Measurements from ENCODE around the gene SLC30A4.

- TF ChIP-seq KDM1A (IDR thresholded peaks at IDR 0.05; ENCODE audit: borderline replicate concordance, low read length) (no peak), JUND (IDR thresholded peaks at IDR 0.05; ENCODE audit: low read length) (no peak), CBX8 (IDR thresholded peaks at IDR 0.05; ENCODE audit: borderline replicate concordance, low read depth, low read length) (no peak), JUN (IDR thresholded peaks at IDR 0.05; ENCODE audit: low read depth, low read length) (no peak), GABPA (IDR thresholded peaks at IDR 0.05; ENCODE audit: borderline replicate concordance, insufficient read depth, low read length) (no peak), TAF1 (IDR thresholded peaks at IDR 0.05; ENCODE audit: low read depth, low read length) (no peak)
- TF ChIP-seq, protein P1, sequence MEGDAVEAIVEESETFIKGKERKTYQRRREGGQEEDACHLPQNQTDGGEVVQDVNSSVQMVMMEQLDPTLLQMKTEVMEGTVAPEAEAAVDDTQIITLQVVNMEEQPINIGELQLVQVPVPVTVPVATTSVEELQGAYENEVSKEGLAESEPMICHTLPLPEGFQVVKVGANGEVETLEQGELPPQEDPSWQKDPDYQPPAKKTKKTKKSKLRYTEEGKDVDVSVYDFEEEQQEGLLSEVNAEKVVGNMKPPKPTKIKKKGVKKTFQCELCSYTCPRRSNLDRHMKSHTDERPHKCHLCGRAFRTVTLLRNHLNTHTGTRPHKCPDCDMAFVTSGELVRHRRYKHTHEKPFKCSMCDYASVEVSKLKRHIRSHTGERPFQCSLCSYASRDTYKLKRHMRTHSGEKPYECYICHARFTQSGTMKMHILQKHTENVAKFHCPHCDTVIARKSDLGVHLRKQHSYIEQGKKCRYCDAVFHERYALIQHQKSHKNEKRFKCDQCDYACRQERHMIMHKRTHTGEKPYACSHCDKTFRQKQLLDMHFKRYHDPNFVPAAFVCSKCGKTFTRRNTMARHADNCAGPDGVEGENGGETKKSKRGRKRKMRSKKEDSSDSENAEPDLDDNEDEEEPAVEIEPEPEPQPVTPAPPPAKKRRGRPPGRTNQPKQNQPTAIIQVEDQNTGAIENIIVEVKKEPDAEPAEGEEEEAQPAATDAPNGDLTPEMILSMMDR (IDR thresholded peaks at IDR 0.05; ENCODE audit: control extremely low read depth in 1 of 3, insufficient read depth in 1 of 3, low read depth in 1 of 3, low read length in 3 of 3) = no peak
Observed at GRCh38 chr15:45523166-45523460, 558 bp upstream of the SLC30A4 start.

Measured in H1 (cell line).